ENCODE results near the gene SPDYE16. TPM values are rescaled to one million over a fixed set of nuclear protein-coding genes. Genes with fewer than 3 reads are reported as not detected.
A peak's percentile ranks its signal among the peaks of the same experiment; 100 is the strongest.
"Not testable (repeated sequence)": the region's sequence is repeated elsewhere in the genome, so short reads cannot be mapped to it uniquely, and the experiment has no call there.

Gene SPDYE16
- total RNA-seq, 1 donor from 2014 or later: not detected

DNA sequence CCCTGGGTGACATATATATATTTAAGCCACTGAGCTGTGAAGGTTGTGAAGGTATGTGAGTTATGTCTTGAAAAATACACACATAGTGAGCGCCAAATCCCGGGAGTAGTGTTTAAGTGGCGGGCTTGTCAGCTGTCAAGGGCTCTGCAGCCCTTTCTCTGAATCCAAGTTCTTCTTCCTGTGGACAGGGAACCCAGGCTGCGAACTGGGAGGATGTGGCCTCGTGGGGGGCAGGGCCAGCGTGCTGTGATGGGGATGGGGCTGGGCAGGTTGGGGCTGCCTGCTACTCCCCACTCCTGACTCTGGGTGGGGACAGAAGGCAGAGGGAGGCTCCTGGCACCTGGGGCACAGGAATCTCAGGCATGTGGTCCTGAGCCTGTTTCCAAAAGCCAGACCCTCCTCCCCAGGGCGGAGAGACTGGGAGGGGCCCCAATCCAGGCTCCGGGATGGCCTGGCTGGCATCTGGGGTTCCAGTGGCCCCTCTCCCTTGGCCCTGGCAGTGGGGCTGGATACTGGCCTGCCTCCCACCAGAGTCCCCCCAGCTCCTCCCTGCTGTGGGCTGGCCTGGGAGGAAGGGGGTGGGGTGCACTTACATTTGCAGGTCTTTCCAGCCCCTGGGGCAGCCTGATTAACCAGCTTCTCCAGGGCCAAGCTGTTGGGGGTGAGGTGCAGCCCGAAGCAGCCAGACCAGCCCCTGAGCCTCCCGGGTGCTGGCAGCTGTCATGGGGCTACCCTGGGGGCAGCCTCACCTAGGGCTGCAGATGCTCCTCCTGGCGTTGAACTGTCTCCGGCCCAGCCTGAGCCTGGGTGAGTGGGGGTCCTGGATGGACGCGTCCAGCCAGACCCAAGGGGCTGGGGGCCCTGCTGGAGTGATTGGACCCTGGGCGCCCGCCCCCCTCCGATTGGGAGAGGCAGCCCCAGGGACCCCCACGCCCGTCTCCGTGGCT lies 32.9 kb downstream of the SPDYE16 start, which contains the start of gene UPK3B:
Gene UPK3B, plus strand, starts transcription at position 622 of the 947 bp plus-strand sequence. Its CDS starts 101 bp downstream, at position 723.
- intact Hi-C loops (cut with DNase I): no loop called here
- DNase-seq: no peak
- ATAC-seq (ENCODE audit: poor library complexity): no peak

DNA sequence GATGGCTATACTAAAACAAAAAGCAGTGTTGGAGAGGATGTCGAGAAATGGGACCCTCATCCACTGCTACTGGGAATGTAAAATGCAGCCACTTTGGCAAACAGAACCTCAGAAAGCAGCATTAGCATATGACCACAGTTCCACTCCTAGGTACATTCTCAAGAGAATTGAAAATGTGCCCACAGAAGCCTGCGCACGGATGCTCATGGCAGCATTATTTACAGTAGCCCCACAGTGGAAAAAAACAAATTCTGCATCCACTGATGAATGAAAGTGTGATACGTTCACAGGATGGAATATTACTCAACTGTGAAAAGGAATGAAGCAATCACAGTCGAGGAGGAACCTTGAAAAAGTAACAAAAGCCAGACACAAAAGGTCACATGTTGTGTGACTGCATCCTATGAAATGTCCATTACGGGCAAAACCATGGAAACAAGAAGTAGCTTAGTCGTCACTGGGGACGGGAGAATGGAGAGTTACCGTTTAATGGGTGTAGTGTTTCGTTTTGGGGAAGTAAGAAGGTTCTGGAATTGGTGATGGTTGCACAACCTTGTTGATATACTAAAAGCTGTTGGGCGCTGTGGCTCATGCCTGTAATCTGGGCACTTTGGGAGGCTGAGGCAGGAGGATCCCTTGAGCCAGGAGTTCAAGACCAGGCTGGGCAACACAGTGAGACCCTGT lies 35.2 kb downstream of the SPDYE16 start:
- no peak for DNase-seq
- peak; percentile 20 for ATAC-seq (ENCODE audit: poor library complexity)
- intact Hi-C loops (cut with DNase I): no loop called here

DNA sequence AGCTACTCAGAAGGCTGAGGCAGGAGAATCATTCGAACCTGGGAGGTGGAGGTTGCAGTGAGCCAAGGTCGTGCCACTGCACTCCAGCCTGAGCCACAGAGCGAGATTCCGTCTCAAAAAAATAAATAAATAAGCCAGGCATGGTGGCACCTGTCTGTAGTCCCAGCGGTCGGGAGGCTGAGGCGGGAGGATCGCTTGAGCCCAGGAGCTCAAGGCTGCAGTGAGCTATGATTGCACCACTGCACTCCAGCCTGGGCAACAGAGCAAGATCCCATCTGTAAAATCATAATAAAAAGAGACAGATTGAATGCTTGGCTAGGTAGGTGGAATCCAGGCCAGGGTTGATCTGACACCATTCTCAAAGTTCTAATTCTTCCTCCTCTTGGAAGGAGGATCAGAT lies 36.5 kb downstream of the SPDYE16 start:
- DNase-seq; ATAC-seq (ENCODE audit: poor library complexity); intact Hi-C loops (cut with DNase I): not testable (repeated sequence)

DNA sequence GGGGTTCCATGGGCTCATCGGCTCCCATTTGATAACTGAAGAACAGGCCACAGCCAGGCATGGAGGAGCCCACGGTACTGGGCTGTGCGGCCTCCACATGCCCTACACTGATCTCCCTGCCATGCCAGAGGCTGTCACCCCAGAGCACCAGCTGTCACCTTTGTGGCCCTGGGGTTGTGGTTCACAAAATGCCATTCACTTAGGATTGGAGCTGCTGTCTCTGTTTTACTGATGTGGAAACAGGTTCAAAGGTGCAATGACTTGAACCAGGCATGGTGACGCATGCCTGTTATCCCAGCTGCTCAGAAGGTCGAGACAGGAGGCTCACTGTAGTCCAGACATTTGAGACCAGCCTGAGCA lies 37.0 kb downstream of the SPDYE16 start:
- intact Hi-C loops (cut with DNase I): no loop called here
- ATAC-seq (ENCODE audit: poor library complexity) (no peak), DNase-seq (no peak)

DNA sequence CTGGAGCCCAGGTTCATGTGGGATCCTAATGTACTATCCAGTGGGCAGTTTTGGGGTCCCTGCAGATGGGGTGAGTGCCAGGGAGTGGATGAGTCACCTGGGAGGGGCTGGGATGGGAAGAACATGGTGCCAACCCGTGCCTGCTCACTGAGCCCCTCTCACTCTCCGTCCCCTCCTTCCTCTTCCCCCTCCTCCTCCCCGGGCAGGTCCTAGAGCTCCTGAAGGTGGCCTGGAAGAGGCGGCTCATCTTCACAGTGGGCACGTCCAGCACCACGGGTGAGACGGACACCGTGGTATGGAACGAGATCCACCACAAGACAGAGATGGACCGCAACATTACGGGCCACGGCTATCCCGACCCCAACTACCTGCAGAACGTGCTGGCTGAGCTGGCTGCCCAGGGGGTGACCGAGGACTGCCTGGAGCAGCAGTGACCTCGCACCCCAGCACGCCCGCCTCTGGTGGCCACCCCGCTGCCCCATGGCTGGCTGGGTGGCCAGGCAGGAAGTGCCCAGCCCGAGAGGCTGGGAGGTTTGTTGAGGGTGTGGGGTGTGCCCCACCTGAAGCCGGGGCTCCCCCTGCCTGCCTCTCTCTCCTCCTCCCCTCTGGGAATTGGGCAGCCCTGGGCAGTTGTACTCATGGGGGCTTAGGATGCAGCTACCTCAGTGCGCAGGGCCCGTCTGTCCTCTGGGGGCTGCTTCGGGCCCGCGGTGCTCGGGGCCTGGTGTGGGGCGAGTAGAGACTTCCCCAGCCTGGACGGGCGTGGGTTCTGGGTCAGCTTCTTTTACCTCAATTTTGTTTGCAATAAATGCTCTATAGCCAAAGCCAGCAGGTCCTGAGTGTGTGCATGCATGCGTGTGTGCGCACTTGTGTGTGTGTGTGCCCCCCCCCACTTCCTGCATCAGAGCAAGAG lies 37.7 kb downstream of the SPDYE16 start:
- intact Hi-C loops (cut with DNase I): no loop called here
- DNase-seq (no peak), ATAC-seq (ENCODE audit: poor library complexity) (no peak)

DNA sequence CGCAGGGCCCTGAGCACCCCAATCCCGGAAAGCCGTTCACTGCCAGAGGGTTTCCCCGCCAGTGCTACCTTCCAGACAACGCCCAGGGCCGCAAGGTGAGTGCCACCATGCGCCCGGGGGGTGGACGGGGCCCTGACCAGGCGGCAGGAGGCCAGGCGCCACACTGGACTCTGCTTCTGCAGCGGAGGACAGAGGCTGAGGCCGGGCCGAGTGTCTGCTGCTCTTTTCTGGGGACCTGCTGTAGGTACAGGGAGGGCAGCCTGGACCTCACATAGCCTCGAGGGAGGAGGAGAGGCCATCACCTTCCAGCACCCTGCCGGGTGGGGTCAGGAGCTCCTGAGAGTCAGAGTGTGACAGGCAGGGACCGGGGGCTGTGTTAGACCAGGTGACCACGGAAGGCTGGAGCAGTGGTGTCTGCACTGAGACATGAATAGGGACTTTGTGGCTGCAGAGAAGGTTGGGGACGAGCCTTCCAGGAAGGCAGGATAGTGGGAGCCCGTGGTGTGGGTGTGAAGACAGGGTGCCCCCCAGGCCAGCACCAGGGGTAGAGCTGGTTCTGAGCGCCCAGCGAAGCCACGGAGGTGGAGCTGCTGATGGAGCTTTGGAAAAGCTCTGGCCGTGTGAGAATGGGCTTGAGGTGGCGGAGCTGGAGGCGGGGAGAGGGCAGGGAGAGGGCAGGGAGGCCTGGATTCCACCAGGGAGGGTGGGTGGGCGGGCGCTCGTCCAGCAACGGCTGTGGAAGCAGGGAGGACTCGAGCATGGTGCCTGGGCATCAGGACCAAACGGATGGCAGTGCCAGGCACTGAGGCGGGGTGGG lies 38.5 kb downstream of the SPDYE16 start:
- intact Hi-C loops (cut with DNase I); DNase-seq; ATAC-seq (ENCODE audit: poor library complexity): not testable (repeated sequence)

DNA sequence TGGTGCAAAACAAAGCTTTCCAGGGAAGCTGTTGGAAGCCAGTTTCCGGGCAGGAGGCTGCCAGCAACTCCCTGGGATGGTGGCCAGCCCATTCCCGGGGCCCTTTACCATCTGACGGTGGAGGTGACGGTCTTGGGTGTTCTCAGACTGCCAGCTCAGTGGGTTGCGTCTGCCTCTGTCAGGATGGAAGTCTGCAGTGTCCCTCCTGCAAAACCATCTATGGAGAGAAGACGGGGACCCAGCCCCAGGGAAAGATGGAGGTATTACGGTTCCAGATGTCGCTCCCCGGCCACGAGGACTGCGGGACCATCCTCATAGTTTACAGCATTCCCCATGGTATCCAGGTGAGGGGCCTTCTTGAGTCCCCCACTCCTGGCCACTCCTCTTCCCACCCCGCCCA lies 39.9 kb downstream of the SPDYE16 start:
- DNase-seq; ATAC-seq (ENCODE audit: poor library complexity); intact Hi-C loops (cut with DNase I): not testable (repeated sequence)

DNA sequence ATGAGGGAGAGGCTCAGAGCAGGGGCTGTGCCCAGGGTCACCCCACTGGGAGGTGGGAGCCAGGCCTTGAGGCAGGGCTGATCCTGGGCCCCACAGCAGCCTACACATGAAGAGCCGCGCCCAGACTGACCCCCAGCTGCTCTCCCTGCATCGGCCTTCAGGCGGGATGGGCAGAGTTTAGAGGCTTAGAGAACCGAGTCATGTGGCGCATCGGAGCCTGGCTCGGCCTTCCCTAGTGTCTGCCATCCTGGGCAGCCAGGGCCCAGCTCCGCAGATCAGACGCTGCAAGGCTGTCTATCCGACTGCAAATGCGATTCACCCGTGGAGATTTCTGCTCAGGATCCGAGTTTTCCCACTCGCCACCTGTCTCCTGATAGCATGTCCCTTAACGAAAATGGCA lies 40.3 kb downstream of the SPDYE16 start:
- DNase-seq; ATAC-seq (ENCODE audit: poor library complexity); intact Hi-C loops (cut with DNase I): not testable (repeated sequence)

DNA sequence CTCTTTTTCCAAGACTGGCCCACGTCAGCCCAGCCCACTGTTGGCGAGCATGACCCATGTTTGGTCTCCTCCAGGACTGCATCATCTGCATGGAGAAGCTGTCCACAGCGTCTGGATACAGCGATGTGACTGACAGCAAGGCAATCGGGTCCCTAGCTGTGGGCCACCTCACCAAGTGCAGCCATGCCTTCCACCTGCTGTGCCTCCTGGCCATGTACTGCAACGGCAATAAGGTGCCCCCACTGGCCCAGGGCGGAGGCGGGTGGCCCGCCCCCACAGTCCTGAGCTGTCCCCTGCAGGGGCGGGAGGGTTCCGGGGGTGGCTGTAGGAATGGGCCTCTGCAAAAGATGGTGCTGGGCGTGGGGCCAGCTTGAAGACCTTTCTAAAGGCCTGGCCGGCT lies 40.9 kb downstream of the SPDYE16 start:
- intact Hi-C loops (cut with DNase I); DNase-seq; ATAC-seq (ENCODE audit: poor library complexity): not testable (repeated sequence)

DNA sequence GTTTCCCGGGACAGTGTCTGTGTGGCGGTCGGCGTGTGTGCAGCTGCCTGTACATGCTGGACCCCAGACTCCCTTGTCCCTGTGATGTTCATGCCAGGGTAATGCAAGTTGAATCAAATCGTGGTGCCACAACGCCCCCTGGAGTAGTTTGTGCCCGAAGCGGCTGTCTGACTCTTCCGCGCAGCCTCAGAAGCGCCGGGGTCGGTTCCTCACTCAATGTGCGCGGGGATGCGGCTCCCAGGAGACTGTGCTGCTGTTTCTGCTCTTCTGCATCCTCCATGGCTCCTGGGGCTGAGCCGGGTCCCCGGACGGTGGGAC lies 43.2 kb downstream of the SPDYE16 start:
- DNase-seq; intact Hi-C loops (cut with DNase I): not testable (repeated sequence)
- peak; percentile 56 for ATAC-seq (ENCODE audit: poor library complexity)

DNA sequence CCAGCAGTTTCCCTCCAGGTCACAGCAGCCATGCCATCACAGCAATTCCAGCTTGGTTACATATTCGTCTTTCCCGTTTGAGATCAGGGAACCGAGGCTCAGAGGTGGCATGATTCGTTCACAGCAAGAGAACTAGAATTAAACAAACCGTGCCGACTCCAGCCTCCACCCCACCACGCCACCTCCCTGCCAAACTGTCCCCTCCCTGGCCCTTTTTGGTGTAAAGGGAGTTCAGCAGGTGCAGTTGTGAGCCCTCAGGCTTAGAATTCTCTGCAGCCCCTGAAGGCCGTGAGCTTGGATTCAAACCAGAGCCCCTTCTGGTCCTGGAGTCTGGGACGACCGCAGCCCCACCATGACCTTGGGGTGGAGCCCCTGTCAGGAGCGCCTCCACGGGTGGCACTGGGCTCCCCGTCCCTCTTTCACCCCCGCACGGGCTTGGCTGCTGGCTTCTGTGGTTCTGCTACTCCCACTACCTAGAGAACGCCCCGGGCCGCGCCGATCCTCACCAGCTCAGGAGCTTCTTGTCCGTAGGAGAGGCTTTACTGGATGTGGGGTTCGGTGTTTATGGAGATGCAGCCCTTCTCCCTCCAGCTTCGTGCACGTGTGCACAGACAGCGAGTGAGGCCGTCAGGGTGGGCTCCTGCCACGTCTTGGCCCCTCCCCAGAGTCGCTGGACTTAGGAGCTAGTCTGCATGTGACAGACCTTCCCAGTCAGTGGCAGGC lies 43.7 kb downstream of the SPDYE16 start:
- intact Hi-C loops (cut with DNase I); ATAC-seq (ENCODE audit: poor library complexity); DNase-seq: not testable (repeated sequence)

DNA sequence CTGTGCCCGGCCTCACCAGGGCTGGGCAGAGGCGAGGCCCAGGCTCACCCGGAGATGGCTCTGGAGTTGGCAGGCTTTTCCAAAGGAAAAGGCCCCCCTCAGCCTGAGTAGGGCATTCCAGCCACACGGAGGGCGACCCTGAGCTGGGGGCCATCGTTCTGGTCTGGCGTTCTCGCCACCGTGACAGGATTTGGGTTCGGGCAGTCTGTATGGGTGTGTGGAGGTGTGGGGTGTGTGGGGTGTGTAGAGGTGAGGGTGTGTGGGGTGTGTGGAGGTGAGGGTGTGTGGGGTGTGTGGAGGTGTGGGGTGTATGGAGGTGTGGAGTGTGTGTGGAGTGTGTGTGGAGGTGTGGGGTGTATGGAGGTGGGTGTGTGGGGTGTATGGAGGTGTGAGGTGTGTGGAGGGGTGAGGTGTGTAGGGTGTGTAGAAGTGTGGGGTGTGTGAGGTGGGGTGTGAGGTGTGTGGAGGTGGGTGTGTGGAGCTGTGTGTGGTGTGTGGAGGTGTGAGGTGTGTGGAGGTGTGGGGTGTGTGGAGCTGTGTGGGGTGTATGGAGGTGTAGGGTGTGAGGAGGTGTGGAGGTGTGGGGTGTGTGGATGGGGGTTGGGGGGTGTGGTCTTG lies 44.4 kb downstream of the SPDYE16 start:
- intact Hi-C loops (cut with DNase I); DNase-seq; ATAC-seq (ENCODE audit: poor library complexity): not testable (repeated sequence)

DNA sequence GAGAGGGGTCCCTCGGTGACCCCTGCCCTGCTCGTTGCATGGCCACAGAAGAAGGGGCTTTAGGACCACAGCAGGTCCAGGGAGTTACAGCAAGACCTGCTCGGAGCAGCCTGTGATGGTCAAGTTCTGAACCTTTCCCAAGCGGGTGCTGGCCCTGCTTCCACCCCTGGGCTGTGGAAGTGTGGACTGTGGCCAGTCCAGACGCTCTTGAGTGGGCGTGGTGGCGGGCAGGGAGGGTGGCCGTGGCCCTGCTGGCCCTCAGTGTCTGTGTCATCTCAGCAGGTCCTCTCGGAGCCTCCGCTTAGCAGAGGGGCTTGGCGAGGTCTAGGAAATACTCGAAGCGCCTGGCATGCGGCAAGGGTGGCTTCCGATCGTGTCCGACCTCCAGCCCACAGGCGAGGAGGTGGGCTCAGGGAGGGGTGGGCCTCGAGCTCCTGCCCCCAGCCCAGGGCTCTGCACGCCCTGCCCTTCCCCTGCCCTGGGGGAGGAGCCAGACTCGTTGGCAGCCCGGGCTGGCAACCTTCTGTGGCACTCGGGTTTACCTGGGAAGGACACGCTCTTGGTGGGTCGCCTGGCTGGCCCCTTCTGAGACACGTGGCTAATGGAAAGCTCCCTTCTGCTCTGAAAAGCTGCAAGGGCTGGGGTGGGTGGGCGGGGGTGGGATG lies 45.0 kb downstream of the SPDYE16 start:
- ATAC-seq (ENCODE audit: poor library complexity); intact Hi-C loops (cut with DNase I); DNase-seq: not testable (repeated sequence)

DNA sequence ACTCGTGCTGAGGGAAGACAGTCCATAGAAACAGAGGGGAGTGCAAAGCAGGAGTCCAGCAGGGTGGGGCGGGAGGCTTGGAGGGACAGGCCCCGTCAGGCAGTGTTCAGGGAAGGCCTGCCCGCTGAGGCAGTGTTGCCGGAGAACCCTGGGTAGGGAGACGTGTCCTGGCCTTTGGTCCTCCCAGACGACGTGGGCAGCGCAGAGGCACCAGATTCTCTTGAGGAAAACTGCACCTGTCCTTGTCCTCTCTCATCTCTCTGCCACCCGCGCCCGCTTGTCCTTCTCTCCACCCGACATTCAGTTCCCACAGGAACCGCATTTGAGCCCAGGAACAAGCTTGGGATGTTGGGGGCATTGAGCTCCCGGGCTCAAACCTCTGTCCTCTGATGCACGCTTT lies 47.4 kb downstream of the SPDYE16 start:
- DNase-seq; ATAC-seq (ENCODE audit: poor library complexity); intact Hi-C loops (cut with DNase I): not testable (repeated sequence)

DNA sequence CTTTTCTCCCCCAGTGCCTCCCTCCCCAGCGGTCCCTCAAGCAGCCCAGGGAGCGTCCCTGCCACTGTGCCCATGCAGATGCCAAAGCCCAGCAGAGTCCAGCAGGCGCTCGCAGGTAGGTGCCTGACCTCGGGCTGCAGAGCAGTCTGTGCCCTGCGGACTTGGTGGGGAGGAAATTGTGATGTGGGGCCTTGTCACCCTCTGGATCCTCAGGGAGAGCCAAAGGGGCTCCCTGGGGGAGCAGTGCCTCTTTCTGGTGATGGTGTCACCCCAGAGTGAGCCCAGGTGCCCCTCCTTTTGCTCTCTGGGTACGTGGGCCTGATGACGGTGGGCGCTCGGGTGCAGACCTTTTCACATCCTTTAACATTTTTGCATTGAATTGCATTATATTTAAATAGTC lies 51.0 kb downstream of the SPDYE16 start:
- ATAC-seq (ENCODE audit: poor library complexity); DNase-seq; intact Hi-C loops (cut with DNase I): not testable (repeated sequence)

DNA sequence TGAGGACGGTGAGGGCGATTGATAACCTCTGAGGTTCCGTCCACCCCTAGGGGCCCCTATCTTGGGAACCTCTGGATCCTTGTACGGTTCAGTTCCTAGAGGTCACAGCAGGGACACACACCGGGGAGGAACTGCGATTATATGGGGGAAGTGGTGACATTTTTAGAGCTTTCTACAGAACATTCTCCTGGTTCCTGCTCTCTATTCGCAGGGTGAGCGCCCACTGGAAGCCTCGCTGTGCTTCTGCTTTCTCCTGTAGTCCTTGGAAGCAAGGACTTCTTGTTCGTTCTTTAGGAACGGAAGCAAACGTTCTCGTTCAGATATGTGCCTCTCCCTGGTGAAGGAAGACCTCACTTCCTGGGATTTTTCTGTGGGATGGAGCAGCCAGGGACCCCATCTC lies 55.1 kb downstream of the SPDYE16 start:
- intact Hi-C loops (cut with DNase I); ATAC-seq (ENCODE audit: poor library complexity): not testable (repeated sequence)
- peak; percentile 44 for DNase-seq

All from Right ventricle myocardium superior (tissue), 1 donor.